HL-60/S4 treated with phorbol 12-myristate 13-acetate at 8.2 ng/mL for 4 days and 3 days (cell line): Measurements from ENCODE around the gene NSUN2.

Source experiments
- in situ Hi-C: fragments of 300-500 bp; cut with MboI; formaldehyde crosslinking; loops from 2 replicates; pipeline ENCODE4 v1.15.0; 2022; ENCODE audit warnings: low sequenced_read_pairs

The NSUN2 gene

DNA sequence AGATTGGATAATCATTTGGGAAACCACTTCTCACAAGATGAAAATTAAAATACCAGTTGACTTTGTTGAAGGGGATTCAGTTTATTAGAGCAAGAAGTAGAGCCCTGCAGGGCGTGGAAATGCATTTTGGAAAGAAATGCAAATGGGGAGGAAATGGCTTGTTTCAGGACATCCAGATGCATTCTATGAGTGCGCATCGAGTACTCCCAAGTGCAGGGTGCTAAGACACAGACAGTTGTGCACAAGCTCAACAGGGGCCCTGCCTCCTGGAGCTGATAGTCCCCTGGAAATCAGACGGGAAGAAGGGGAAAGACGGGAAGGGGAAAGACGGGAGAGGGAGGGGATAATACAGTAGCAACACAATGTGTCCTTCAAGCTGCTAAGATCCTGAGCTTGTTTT, 64.0 kb downstream of the NSUN2 start:
- in situ Hi-C loops, result no loop called here

DNA sequence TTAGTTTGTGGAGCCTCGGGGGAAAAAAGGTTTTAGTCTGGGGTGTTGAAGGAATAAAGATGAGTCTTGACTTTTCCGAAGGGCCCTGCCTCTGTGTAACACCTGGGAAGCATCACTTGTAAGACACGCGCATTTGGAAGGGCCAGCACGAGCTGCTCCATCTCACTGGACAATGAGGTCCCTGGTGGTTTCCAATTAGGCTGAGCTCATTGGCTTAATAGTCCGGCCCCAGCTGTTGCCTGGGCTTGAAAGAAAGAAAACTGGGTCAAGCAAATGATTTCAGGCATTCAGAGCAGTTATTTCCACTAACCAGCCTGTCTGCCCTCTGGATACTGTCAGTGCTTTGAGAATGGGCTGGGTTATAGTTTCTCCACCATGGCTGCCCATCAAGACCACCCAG, 64.5 kb downstream of the NSUN2 start:
- in situ Hi-C loops, result no loop called here

DNA sequence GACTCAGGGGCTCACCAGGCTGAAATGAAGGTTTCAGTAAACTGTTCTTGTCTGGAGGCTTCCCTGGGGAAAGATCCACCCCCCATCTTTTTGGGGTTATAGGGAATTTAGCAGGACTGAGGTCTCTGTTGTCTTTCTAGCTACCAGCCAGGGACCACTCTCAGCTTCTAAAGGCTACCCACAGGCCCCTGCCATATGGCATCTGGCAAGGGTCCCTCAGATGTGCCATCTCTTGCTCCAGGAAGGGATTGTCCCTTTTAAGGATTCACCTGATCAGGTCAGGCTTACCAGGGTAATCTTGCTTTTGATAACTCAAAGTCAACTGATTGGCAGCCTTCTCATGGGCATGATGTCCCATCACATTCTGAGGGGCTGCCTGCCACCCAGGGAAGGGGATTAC, 65.0 kb downstream of the NSUN2 start:
- in situ Hi-C loops, result no loop called here

DNA sequence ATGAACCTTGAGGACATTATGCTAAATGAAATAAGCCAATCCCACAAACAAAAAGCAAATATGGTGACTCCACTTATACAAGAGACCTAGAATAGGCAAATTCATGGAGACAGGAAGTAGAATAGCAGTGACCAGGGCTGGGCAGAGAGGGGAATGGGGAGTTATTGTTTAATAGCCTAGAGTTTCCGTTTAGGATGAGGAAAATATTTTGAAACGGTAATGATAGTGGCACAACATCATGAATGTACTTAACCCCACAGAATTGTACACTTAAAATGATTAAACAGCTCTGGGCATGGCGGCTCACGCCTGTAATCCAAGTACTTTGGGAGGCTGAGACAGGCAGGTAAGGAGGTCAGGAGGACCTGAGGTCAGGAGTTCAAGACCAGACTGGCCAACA, 65.8 kb downstream of the NSUN2 start:
- in situ Hi-C loops, result no loop called here

DNA sequence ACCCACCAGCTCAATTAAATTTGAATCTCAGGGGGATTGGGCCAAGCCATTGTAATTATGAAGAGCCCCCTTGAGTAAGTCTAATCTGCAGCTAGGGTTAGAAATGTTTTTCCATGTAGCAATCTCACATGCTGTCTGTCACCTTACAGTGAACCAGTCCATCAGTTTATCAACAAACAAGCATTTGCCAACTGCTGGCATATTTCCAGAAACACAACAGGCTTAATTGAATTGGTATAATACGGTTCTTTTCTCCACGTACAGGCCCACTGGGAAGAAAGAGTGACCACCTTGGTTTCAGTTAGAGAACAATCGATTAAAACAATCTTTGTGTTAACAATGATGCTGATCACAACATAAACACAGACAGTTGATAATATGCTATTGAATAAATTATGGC, 67.4 kb downstream of the NSUN2 start:
- in situ Hi-C loops, result no loop called here

DNA sequence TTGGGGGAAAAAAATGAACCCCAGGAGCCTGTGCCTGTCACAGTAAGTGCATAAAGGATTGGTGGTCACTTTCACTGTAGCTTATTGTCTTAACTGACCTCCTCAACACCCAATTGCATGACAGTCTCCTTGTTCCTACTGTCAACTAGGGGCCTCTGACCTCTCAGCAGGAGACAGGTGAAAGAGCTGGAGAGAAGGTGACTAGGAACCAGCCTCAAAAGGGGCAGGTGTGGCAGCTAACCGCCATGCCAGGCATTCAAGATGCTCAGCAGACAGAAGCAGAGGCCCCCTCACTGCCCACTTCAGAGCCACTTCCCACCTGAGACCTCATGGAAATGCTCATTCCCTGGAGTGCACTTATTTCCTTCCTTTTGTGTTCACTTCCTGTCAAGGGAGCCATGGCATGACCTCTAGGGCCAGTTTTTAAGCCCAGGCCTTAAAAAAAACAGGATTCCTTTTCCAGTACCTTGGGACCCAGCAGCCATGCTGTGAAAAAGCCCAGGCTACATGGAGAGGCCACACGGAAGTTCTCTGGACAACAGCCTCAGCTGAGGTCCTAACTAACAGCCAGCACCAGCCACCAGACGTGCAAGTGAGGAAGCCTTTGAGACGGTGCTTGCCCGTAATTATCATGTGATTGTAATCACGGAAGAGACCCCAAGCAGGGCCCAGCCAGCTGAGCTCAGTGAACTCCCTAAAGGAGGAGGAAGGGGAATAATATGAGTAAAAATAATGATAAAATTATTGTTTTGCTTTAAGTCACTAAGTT, 74.9 kb downstream of the NSUN2 start:
- in situ Hi-C loops, result no loop called here

DNA sequence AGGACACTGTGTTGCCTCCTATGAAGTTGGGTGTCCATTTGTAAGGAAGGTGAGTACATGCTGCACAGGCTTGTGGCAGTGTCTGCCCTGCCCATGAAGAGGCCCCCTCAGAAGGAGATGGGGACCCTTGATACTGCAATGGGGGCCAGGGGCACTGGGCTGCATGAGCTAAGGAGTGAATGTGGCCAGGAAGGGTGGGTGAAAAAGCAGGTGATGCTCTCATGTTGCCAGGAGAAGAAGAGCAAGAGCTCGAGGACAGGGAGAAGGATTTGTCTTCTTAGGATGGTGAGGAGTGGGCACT, 76.1 kb downstream of the NSUN2 start:
- in situ Hi-C loops, result no loop called here

DNA sequence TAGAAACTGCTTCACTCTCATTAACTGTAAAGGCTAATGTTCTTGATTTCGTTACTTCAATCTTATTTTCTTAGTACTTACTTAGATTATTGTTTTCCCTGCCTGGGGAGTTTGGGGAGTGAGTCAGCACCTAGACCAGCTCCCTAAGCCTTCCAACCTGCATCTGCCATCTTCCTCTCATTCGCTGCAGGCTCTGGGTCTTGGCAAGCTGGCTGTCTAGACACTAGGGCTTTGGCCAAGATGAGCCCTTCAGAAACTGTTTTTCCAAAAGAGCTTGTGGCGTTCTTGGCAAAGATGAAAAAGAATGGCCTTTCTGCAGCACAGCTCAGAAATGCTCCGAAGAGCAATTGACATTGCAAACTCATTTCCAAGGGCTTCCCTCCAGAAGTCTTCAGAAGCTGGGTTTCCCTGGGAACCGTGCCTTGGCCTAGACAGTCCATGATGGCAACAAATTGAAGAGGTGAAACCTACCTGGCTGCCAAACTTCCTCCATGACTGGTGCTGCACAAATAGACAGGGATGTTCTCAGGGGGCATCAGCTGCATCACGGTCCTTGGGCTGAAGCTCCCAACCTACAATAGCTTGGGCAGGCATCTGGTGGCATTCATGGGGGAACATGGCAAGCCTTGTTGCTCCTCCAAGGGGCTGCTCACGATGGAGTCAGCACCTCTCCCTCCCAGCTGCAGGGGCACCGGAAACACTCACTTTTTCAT, 76.6 kb downstream of the NSUN2 start:
- in situ Hi-C loops, result no loop called here

DNA sequence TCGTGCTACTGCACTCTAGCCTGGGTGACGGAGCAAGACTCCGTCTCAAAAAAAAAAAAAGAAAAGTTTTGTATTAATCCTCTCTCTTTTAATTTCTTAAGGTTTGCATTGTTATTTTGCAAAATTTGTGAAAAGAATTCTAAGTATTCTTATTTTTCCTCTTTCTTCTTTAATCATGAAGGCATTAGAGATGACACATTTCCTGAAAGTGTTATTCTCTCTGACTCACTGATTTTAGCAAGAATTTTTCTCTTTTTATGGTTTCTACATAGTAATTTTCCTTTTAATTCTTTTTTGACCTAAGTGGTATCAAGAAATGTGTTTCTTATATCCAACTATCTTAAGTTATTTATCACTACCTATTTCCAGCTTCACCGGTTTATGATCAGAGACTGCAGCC, 78.0 kb downstream of the NSUN2 start:
- in situ Hi-C loops, result no loop called here

DNA sequence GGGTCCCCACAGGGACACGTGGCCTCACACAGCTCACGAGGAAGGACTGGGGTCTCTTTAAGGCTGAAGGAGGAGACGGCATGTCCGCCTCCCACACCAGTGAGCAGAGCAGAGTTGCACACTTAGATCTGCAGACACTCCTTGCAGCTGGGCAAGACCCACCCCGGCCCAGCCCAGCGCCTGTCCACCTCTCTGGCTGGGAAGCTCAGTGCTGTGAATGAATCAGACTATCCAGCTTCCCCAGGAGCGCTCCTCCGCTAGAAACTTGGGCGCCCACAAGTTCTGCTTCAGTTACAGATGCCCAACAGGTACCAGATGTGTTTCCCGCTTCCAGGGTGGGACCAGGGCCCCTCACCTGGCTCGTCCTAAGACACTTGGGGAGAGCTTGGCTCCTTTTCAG, 78.9 kb downstream of the NSUN2 start:
- in situ Hi-C loops, result no loop called here

DNA sequence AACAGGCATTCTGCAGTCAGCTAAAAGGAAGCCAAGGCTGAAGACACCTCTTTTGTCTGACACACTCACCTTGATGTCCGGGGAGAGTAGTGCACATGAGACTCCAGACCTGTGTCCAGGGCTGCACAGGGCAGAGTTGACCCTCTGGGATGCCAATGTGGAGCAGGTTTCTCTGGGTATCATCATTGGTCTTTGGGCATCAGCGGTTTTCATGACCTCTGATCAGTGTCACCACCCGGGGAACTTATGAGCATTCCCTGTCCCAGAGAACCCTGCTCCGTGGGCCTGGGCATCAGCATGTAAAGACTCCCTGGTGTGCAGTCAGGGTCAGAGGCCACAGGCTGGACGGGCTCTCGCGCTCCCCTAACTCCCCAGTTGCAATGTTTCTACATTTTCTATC, 80.2 kb downstream of the NSUN2 start:
- in situ Hi-C loops, result no loop called here

DNA sequence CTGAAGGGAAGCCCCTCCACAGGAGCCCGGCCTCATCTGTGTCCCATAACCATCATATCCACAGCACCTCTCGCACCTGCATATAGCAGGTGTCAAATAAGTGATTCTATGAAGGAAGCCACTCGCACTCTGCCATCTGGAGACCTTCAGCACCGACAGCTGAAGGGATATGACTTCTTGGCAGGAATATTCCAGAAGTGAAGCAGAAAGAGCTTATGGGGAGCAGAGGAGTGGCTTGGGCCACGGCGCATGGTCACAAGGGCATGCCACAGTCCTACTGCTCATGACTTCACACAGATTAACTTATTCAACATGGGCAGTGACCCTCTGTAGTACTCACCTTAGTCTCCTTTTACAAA, 80.9 kb downstream of the NSUN2 start:
- in situ Hi-C loops, result no loop called here

DNA sequence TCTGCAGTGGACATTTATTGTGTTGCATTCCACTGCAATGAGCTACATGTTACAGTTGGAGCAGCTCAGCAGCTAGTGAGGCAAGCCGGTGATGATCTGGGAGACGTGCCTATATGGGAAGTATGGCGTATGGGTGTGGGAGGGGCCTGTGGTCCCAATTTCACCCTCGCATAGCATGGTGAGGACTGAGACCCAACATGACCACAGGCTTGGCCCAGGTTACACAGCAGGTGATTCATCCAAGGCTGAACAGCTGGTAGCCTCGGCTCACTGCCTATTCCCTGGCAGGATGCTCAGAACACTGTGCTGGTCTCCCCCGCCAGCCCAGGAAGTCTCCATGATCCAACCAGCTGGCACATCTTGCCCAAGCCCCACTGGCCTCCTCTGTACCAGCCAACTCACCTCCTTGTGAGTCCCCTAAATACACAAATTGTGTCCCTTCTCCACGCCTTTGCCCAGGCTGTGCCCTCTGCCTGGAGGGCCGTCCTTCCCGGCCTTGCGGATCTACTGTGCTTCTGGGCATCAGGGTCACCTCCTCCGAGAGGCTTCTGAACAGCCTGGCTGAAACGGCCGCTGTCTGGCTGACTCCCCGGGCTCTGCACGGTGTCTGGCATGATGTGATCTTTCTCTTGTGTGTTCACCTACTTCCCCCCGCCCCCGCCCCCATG, 81.4 kb downstream of the NSUN2 start:
- in situ Hi-C loops, result no loop called here

DNA sequence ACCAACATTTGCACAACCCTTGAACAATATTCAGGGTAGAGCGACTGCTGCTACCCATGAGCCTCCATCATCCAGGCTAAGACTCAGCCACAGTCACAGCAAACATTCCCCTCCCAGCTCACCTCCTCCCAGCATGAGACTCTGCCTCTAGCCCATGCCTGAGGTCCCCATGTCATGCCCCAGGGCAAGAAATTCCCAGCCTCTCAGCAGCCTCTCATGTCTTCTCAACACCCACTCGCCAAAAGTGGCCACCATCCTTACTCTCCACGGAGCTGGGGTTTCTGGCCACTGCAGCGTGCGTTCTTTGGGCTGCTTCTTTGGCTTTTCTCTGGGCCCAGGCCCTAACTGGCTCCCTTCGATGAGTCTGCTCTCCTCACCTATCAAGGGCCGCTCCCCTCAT, 82.2 kb downstream of the NSUN2 start:
- in situ Hi-C loops, result no loop called here
